Neural cell (in vitro differentiated cells): ENCODE results near the gene IL23A. TPM values are rescaled to one million over a fixed set of nuclear protein-coding genes. Genes with fewer than 3 reads are reported as not detected.

ENCODE experiments used
- H2AFZ ChIP-seq: fragments of 200-600, 300-800 bp; sonication (generic), shearing (Covaris generic); 2 replicates; pipeline ENCODE4 v1.6.0; 2014; ENCODE audit warnings: low read depth, mild to moderate bottlenecking, antibody characterized with exemption, low read length, moderate library complexity
- H3F3A ChIP-seq: fragments of 200-600 bp; shearing (Covaris generic); 2 replicates; pipeline ENCODE4 v1.6.1; 2016; ENCODE audit warnings: mild to moderate bottlenecking, moderate library complexity, mixed read lengths, antibody characterized with exemption, low read length; ENCODE audit not compliant: insufficient read depth, poor library complexity, severe bottlenecking
- H3K27ac ChIP-seq: fragments of 200-600, 300-800 bp; sonication (generic), shearing (Covaris generic); 2 replicates; pipeline ENCODE4 v1.5.1; 2014; ENCODE audit warnings: mild to moderate bottlenecking, low read length, moderate library complexity
- H3K27me3 ChIP-seq: fragments of 300-800, 200-600 bp; sonication (generic), shearing (Covaris generic); 2 replicates; pipeline ENCODE4 v1.6.0; 2014; ENCODE audit warnings: mild to moderate bottlenecking, low read depth, low read length, moderate library complexity; ENCODE audit not compliant: insufficient read depth
- H3K36me3 ChIP-seq: fragments of 300-800, 200-600 bp; sonication (generic), shearing (Covaris generic); 2 replicates; pipeline ENCODE4 v1.5.1; 2014; ENCODE audit warnings: mild to moderate bottlenecking, antibody characterized with exemption, low read length, moderate library complexity; ENCODE audit not compliant: insufficient read depth
- H3K4me2 ChIP-seq: fragments of 300-800, 200-600 bp; sonication (generic), shearing (Covaris generic); 2 replicates; pipeline ENCODE4 v1.6.0; 2014; ENCODE audit warnings: mild to moderate bottlenecking, low read length
- H3K4me3 ChIP-seq: fragments of 300-800, 200-600 bp; sonication (generic), shearing (Covaris generic); 2 replicates; pipeline ENCODE4 v1.5.1; 2014; ENCODE audit warnings: mild to moderate bottlenecking, low read length, moderate library complexity
- H3K79me2 ChIP-seq: fragments of 200-600 bp; shearing (Covaris generic); replicated peaks from 2 replicates; pipeline ENCODE4 v1.6.0; 2014; ENCODE audit warnings: mild to moderate bottlenecking, low read length, moderate library complexity; ENCODE audit not compliant: insufficient read depth
- H3K9ac ChIP-seq: fragments of 300-800, 200-600 bp; sonication (generic), shearing (Covaris generic); 2 replicates; pipeline ENCODE4 v1.6.1; 2016; ENCODE audit warnings: mild to moderate bottlenecking, low read length, mixed read lengths
- H3K9me2 ChIP-seq: fragments of 200-600 bp; shearing (Covaris generic); 2 replicates; pipeline ENCODE4 v1.6.1; 2016; ENCODE audit warnings: mild to moderate bottlenecking, low read length, mixed read lengths; ENCODE audit not compliant: insufficient read depth
- H3K9me3 ChIP-seq: fragments of 200-600, 300-800 bp; sonication (generic), shearing (Covaris generic); 2 replicates; pipeline ENCODE4 v1.6.1; 2016; ENCODE audit warnings: mild to moderate bottlenecking, mixed run types, low read length, moderate library complexity, mixed read lengths
- H4K20me1 ChIP-seq: fragments of 200-600 bp; shearing (Covaris generic); 2 replicates; pipeline ENCODE4 v1.6.1; 2016; ENCODE audit warnings: mild to moderate bottlenecking, mixed run types; ENCODE audit not compliant: insufficient read depth
- CTCF ChIP-seq: fragments of 450-650 bp; IDR thresholded peaks from 2 replicates; pipeline ENCODE4 v1.5.1; 2014; ENCODE audit warnings: antibody characterized with exemption, mild to moderate bottlenecking, moderate library complexity; ENCODE audit not compliant: poor library complexity, severe bottlenecking
- EP300 ChIP-seq: fragments of 450-650 bp; conservative IDR thresholded peaks from 2 replicates; pipeline ENCODE4 v1.6.1; 2014; ENCODE audit warnings: antibody characterized with exemption, mild to moderate bottlenecking, moderate library complexity; ENCODE audit not compliant: poor library complexity, severe bottlenecking
- EZH2 ChIP-seq: fragments of 200-600, 300-800 bp; shearing (Covaris generic), sonication (generic); IDR thresholded peaks from 2 replicates; pipeline ENCODE4 v1.6.1; 2014; ENCODE audit warnings: antibody characterized with exemption, low read length, borderline replicate concordance, mild to moderate bottlenecking; ENCODE audit not compliant: insufficient read depth, poor library complexity, severe bottlenecking
- MXI1 ChIP-seq: fragments of 450-650 bp; conservative IDR thresholded peaks from 2 replicates; pipeline ENCODE4 v1.6.1; 2014; ENCODE audit warnings: antibody characterized with exemption, mild to moderate bottlenecking; ENCODE audit not compliant: poor library complexity, severe bottlenecking
- POLR2AphosphoS5 ChIP-seq: IDR thresholded peaks from 2 replicates; pipeline ENCODE4 v1.6.1; 2012
- RAD21 ChIP-seq: fragments of 450-650 bp; conservative IDR thresholded peaks from 2 replicates; pipeline ENCODE4 v1.6.1; 2014; ENCODE audit warnings: antibody characterized with exemption, mild to moderate bottlenecking, moderate library complexity
- REST ChIP-seq: IDR thresholded peaks from 2 replicates; pipeline ENCODE4 v1.6.1; 2012; ENCODE audit warnings: borderline replicate concordance
- SMC3 ChIP-seq: fragments of 450-650 bp; conservative IDR thresholded peaks from 2 replicates; pipeline ENCODE4 v1.6.1; 2014; ENCODE audit warnings: antibody characterized with exemption, mild to moderate bottlenecking, moderate library complexity; ENCODE audit not compliant: poor library complexity
- TAF1 ChIP-seq: IDR thresholded peaks from 2 replicates; pipeline ENCODE4 v1.6.1; 2012; ENCODE audit warnings: low read depth
- polyA minus RNA-seq: library from RNA; depleted of rRNA, polyadenylated mRNA; stranded (reverse); fragments of >200 nt; gene quantifications from 2 replicates; pipeline ENCODE4 v1.2.3, GENCODE V29; 2014
- polyA plus RNA-seq: library from polyadenylated mRNA; depleted of rRNA; stranded (reverse); fragments of >200 nt; gene quantifications from 2 replicates; pipeline ENCODE4 v1.2.3, GENCODE V29; 2014

IL23A gene
- 0.31 TPM in 1 of 2 replicates, not detected in the other for polyA plus RNA-seq
- not detected in 2 replicates for polyA minus RNA-seq

GRCh38 chr12:56338308-56339157 lies at the start of gene IL23A:
IL23A (plus strand) TSS chr12:56338884; CDS start chr12:56339045, 161 bp downstream.
- Histone ChIP-seq H4K20me1 (no peaks in the 10 kb centered on the region), H3K27ac (no peak within 1 kb of the TSS), H3K36me3 (no peaks in the 10 kb centered on the region), H3F3A (peaks cover 2% of the 10 kb centered on the region), H2AFZ (no peak within 1 kb of the TSS), H3K79me2 (no peaks in the 10 kb centered on the region), H3K27me3 (no peaks in the 10 kb centered on the region), H3K9me2 (no peaks in the 10 kb centered on the region), H3K4me2 (no peak within 1 kb of the TSS), H3K9ac (no peak within 1 kb of the TSS), H3K4me3 (no peak within 1 kb of the TSS), H3K9me3 (no peaks in the 10 kb centered on the region)
- TF ChIP-seq SMC3 (no peak), MXI1 (no peak), REST (no peak), EZH2 (no peak), CTCF (no peak), RAD21 (no peak), TAF1 (no peak), EP300 (no peak), POLR2AphosphoS5 (no peak)

- no peaks in the 10 kb centered on the region for H3K9me2 ChIP-seq
- H3K4me2 ChIP-seq = no peak overlapping the region
- H3K4me3 ChIP-seq = no peak overlapping the region
- H3K9ac ChIP-seq = no peak overlapping the region
- H4K20me1 ChIP-seq = no peaks in the 10 kb centered on the region
- no peak overlapping the region for H3K27ac ChIP-seq
- H3K27me3 ChIP-seq = no peaks in the 10 kb centered on the region
- no peaks in the 10 kb centered on the region for H3F3A ChIP-seq
- TF ChIP-seq POLR2AphosphoS5 (no peak), REST (no peak), RAD21 (no peak), TAF1 (no peak), EP300 (no peak)
- no peaks in the 10 kb centered on the region for H3K9me3 ChIP-seq
- no peak overlapping the region for H2AFZ ChIP-seq
- H3K36me3 ChIP-seq = no peaks in the 10 kb centered on the region
- H3K79me2 ChIP-seq = peaks cover 36% of the 10 kb centered on the region
Measured at GRCh38 chr12:56293795-56294194, 44.9 kb upstream of the IL23A start.
